Erythroblast (primary cell): Measurements from ENCODE around the gene STX7.

Experiments
- GATA1 ChIP-seq: IDR thresholded peaks from 2 replicates; pipeline ENCODE4 v1.6.1; 2011; ENCODE audit warnings: low read depth, mild to moderate bottlenecking, control low read depth, low read length, moderate library complexity
- POLR2A ChIP-seq: IDR thresholded peaks from 2 replicates; pipeline ENCODE4 v1.6.1; 2011; ENCODE audit warnings: mild to moderate bottlenecking, low read length

DNA sequence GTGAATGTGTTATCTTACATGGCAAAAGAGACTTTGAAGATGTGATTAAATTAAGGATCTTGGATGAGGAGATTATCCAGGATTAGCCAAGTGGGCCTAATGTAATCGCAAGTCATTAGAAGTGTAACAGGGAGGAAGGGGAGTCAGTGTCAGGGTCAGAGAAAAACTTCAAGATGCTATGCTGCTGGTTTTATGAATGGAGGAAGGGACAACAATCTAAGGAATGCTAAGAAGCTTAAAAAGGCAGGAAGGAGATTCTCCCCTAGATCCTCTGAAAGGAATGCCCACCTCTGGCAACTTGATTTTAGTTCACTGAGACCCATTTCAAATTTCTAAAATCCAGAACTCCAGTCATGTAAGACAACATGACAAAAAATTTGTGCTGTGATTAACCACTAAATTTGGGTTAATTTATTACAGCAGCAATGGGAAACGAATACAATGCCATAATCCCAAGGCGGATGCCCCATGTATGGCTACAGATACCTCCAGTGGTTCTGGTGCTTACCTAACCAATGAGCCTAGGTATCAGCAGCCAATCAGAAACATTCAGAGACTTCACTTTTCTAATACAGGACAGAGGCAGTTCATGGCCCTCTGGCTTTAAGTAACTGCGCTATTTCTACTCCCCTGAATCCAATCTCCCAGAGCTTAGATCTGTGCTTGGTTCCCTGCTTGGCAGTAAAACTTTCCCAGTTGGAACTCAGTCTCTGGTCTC is 36.0 kb upstream of the STX7 start:
- TF ChIP-seq POLR2A (no peak), GATA1 (no peak)
